Tibial artery (tissue), 4 donors: Measurements from ENCODE around the gene RYK.

ENCODE experiments used
- DNase-seq, 2 donors: peaks; one replicate each; pipeline ENCODE4 v3.0.0-alpha.2; 2019
- H3K27ac ChIP-seq, 2 donors: fragments of 200-600 bp; sonication (generic) in 1 of 2; 1 replicate in 1 of 2; 2 replicates in 1 of 2; pipeline ENCODE4 v1.5.1; 2018 to 2019; ENCODE audit warnings: mild to moderate bottlenecking in 1 of 2
- H3K27me3 ChIP-seq, 2 donors: fragments of 200-600 bp; sonication (generic) in 1 of 2; one replicate each; pipeline versions ENCODE4 v1.5.1 to v1.6.0; 2016 to 2019
- H3K36me3 ChIP-seq, 3 donors: fragments of 200-600 bp; sonication (generic) in 2 of 3; one replicate each; pipeline ENCODE4 v1.5.1; 2016 to 2019; ENCODE audit warnings: mild to moderate bottlenecking in 2 of 3
- H3K4me1 ChIP-seq, 4 donors: fragments of 200-600 bp; sonication (generic) in 2 of 4; 1 replicate in 3 of 4; 2 replicates in 1 of 4; pipeline ENCODE4 v1.5.1; 2016 to 2019
- H3K4me3 ChIP-seq, 2 donors: fragments of 200-600 bp; sonication (generic) in 1 of 2; 1 replicate in 1 of 2; 2 replicates in 1 of 2; pipeline ENCODE4 v1.5.1; 2018 to 2019; ENCODE audit warnings: mild to moderate bottlenecking in 2 of 2
- H3K9me3 ChIP-seq, 3 donors: fragments of 200-600 bp; sonication (generic) in 1 of 3; one replicate each; pipeline ENCODE4 v1.5.1; 2016 to 2019
- intact Hi-C: fragments of 100-400 bp; cut with DNase I; formaldehyde crosslinking; loops from one replicate; pipeline ENCODE4 v1.15.0; 2023; ENCODE audit warnings: low total_unique reads
- TF ChIP-seq, protein P1 (sequence below), 2 experiments: fragments of 200-600 bp in 1 of 2; fragments of 450-650 bp in 1 of 2; IDR thresholded peaks; one replicate each; pipeline ENCODE4 v1.5.1; 2017 to 2019; ENCODE audit warnings: antibody characterized with exemption in 2 of 2, mild to moderate bottlenecking in 1 of 2, moderate library complexity in 1 of 2

RYK gene

DNA sequence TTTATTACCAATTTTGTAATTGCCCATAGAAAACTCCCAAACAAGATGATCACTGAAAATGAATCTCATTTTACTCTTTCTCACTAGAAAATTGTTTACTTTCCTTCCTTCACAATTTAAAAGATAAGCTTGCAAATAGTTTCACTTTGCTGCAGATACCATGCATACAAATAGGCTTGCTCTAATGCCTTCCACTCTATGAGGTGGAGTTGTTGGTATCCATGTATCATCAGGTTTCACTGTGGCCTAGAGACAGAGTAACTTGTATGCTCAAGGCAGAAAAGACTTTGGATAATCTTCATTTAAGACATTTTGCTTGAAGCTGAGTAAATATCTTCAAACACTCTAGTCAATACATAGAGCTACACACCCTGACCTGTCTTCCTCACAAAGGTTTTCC lies 60.8 kb downstream of the RYK start:
- no peak overlapping the region for H3K4me3 ChIP-seq
- TF ChIP-seq, protein P1, sequence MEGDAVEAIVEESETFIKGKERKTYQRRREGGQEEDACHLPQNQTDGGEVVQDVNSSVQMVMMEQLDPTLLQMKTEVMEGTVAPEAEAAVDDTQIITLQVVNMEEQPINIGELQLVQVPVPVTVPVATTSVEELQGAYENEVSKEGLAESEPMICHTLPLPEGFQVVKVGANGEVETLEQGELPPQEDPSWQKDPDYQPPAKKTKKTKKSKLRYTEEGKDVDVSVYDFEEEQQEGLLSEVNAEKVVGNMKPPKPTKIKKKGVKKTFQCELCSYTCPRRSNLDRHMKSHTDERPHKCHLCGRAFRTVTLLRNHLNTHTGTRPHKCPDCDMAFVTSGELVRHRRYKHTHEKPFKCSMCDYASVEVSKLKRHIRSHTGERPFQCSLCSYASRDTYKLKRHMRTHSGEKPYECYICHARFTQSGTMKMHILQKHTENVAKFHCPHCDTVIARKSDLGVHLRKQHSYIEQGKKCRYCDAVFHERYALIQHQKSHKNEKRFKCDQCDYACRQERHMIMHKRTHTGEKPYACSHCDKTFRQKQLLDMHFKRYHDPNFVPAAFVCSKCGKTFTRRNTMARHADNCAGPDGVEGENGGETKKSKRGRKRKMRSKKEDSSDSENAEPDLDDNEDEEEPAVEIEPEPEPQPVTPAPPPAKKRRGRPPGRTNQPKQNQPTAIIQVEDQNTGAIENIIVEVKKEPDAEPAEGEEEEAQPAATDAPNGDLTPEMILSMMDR (IDR thresholded peaks at IDR 0.05): no peak
- intact Hi-C loops: no loop called here
- DNase-seq: no peak
- no peaks in the 10 kb centered on the region for H3K9me3 ChIP-seq
- H3K36me3 ChIP-seq: peaks cover 4 to 33% (median 25%) of the 10 kb centered on the region in 3 donors
- H3K4me1 ChIP-seq: no peaks in the 10 kb centered on the region
- H3K27me3 ChIP-seq: no peaks in the 10 kb centered on the region
- no peak overlapping the region for H3K27ac ChIP-seq

DNA sequence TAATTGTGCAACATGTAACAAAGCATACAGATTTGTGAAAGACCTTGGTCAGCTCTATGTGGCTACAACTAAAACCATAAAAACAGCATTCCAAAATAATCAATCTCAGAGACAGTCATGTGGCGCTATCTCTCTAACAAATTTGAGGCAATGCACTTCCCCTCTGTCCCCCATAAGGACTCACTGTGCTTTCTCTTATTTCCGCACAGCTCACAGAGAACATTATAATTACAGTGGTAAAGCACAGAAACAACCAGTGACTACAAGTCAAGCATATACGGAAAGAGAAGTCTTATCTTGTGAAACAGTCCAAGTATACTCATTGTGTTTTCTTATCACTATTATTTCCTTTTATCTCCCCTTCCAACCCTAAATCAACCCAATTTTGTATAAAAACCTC lies 64.3 kb downstream of the RYK start:
- no peak overlapping the region for H3K4me3 ChIP-seq
- DNase-seq: no peak
- peaks cover 18 to 26% (median 24%) of the 10 kb centered on the region in 3 donors for H3K36me3 ChIP-seq
- no peaks in the 10 kb centered on the region for H3K4me1 ChIP-seq
- TF ChIP-seq, protein P1 (IDR thresholded peaks at IDR 0.05): no peak
- no peak overlapping the region for H3K27ac ChIP-seq
- H3K27me3 ChIP-seq: no peaks in the 10 kb centered on the region
- H3K9me3 ChIP-seq: no peaks in the 10 kb centered on the region
- intact Hi-C loops: no loop called here

DNA sequence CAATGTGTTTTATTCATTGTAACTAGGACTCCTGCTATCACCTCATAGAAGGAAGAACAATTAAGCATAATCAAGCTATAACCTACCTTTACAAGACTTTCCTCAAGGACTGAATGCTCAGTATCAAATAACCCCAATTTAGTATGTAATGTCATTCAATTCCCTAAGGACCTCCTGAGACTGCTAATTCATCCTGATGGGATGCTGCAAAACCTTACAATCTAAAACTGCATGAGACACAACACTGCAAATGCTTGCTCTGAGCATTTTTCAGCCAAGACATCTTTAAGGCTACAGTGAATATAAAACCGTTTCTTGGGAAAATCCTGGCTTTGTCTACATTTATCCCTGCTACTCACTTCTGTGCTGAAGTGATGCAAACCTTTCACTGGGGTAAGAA lies 69.9 kb downstream of the RYK start:
- TF ChIP-seq, protein P1 (IDR thresholded peaks at IDR 0.05): no peak
- no peaks in the 10 kb centered on the region for H3K27me3 ChIP-seq
- H3K4me3 ChIP-seq: no peak overlapping the region
- no peak overlapping the region for H3K27ac ChIP-seq
- H3K9me3 ChIP-seq: no peaks in the 10 kb centered on the region
- peaks cover 11 to 36% (median 19%) of the 10 kb centered on the region in 3 donors for H3K36me3 ChIP-seq
- no peak for DNase-seq
- intact Hi-C loops: no loop called here
- no peaks in the 10 kb centered on the region for H3K4me1 ChIP-seq

DNA sequence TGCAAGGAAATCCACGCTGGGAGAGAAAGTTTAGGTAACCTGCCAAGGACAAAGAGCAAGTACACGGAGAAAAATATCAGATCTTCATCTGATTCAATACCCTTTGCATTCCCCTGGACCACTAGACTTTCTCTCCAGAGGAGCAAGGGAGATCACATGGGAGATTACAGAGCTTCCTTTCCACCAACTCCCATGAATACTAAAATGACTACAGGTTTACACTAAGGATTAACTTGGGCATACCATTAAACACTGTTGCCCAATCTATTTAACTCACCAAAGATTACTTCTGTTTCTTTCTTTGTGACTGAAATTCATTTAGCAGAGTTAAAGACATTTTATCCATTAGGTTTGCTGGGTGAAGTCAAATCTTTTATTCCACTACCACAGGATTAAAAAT lies 71.2 kb downstream of the RYK start:
- H3K27me3 ChIP-seq: no peaks in the 10 kb centered on the region
- TF ChIP-seq, protein P1 (IDR thresholded peaks at IDR 0.05): no peak
- H3K4me3 ChIP-seq: no peak overlapping the region
- DNase-seq: no peak
- intact Hi-C loops: no loop called here
- H3K4me1 ChIP-seq: no peaks in the 10 kb centered on the region
- no peak overlapping the region for H3K27ac ChIP-seq
- no peaks in the 10 kb centered on the region for H3K9me3 ChIP-seq
- peaks cover 13 to 48% (median 31%) of the 10 kb centered on the region in 3 donors for H3K36me3 ChIP-seq

DNA sequence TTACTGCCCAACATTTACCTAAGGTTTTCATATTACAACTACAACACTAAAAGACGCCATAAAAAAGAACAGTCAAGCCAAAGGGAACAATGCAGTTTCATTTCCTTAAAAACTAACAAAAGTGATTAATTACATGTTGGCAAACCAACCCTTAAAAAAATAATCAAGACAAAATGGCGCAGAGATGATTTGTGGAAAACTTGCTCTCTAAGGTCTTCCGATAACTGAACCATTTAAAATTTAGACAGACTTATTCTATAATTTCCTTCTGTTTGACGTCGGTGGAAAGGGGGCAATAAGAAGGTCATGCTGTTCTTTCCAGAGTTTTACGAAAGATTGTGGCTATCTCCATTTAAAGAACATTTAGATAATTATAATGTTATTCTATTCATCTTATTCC lies 87.6 kb downstream of the RYK start:
- H3K9me3 ChIP-seq: no peaks in the 10 kb centered on the region
- no peak for DNase-seq
- no peak overlapping the region for H3K27ac ChIP-seq
- peaks cover 12 to 37% (median 17%) of the 10 kb centered on the region in 3 donors for H3K36me3 ChIP-seq
- H3K4me1 ChIP-seq: no peaks in the 10 kb centered on the region
- intact Hi-C loops: loop anchor here (10.0 kb wide), 1 partner anchor 1948 kb away; no protein-coding TSS in a partner anchor
- TF ChIP-seq, protein P1 (IDR thresholded peaks at IDR 0.05): no peak
- H3K4me3 ChIP-seq: no peak overlapping the region
- H3K27me3 ChIP-seq: no peaks in the 10 kb centered on the region
